Cerebellar nuclear complex (tissue), 1 donor: ENCODE results near the gene THYN1.

Source experiments
- DNase-seq, 2 experiments: peaks; one replicate each; lab custom pipeline; 2025; lab: John Stamatoyannopoulos, UW

Gene THYN1

GRCh38 chr11:134248910-134249480, 4.2 kb downstream of the THYN1 start:
- DNase-seq, result no peak

DNA sequence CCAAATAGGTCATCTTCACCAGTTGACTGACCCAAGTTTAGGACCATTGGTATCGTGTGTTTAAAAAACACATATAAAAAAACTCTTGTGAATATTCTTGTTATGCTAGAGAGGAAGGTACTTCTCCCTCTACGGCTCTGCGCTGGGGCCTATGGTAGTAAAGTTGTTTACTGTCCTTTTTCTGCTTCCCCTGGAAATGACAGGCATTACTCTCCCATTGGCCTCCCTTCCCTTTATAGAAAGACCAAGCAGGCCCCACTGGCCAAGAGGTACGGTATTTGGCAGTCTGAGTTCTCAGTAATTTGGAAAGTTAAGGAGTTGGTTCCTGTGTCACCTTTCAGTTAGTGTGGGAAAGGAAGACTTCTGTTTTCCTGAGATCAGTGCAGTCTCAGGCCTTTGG, 6.5 kb downstream of the THYN1 start:
- DNase-seq, result no peak

DNA sequence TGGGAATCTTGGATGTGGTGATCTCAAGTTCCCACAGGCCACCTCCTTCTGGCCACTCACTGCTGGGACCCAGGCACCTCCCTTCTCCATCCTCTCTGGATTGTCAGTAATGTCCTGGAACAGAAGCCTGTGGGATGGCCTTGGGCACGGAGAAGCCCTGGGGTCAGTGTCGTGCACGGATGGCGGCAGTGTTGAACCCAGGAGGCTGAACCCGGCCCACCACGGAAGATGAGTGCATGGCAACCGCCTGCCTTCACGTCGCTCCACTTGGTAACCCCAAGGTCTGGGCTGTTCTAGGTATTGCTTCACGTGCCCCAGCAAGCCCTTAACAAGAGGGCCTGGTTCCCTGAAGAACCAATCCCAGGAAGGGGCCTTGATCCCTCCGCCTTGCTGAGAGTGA, 7.1 kb downstream of the THYN1 start:
- DNase-seq, result no peak

- DNase-seq, result no peak
Observed at GRCh38 chr11:134245434-134245833, 7.7 kb downstream of the THYN1 start.

DNA sequence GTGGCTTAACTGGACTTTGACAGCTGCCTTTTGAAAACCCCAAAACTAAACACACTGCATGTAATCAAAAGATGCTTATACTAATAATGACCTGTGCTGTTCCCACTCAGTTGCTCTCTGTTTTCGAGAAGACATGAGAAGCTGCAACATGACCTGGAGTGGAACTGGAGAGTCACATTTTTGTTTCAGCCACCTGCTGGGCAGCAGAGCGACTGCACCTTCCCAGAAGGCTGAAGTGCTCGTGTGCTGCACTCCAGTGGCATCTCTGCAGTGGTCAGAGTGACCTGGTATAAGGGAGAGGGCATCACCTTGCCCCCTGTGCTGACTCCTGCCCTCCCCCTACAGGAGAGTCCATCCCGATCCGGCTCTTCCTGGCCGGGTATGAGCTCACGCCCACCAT, 8.6 kb downstream of the THYN1 start:
- DNase-seq, result no peak

GRCh38 chr11:134243913-134244312, 9.2 kb downstream of the THYN1 start:
- DNase-seq, result no peak

DNA sequence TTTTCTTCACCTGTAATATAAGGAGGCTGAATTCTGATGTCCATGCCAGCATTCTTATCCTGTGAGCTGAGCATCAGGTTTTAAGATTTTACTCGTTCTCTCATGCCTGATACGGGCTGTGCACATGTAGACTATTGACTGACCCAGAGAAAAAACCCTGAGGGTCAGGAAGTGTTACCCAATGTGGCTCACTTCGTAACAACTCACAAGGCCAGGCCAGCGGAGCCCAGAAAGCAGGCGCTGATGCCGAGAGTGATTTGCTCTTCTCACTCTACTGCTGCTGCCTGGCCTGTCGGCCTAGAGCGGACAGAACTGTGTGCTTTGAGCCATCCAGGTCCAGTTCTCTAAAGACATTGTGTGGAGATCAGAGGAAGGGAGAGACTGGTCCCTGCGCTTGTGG, 10.8 kb downstream of the THYN1 start:
- DNase-seq, result no peak

DNA sequence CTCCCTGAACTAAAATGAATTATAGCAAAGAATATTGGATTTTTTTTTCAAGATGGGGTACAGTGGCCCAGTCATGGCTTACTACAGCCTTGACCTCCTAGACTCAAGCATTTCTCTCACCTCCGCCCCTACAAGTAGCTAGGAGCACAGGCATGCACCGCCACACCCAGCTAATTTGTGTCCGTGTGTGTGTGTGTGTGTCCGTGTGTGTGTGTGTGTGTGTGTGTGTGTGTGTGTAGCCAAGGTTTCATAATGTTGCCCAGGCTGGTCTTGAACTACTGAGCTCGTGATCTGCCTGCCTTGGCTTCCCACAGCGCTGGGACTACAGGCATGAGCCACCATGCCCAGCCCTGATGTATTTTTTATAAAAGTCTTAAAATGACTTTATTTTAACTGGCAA, 12.6 kb downstream of the THYN1 start:
- DNase-seq, result no peak

GRCh38 chr11:134238956-134239355, 14.2 kb downstream of the THYN1 start:
- no peak for DNase-seq

- no peak for DNase-seq
Observed at GRCh38 chr11:134237557-134237922, 15.6 kb downstream of the THYN1 start.

GRCh38 chr11:134236834-134237556, 16.2 kb downstream of the THYN1 start:
- no peak for DNase-seq

DNA sequence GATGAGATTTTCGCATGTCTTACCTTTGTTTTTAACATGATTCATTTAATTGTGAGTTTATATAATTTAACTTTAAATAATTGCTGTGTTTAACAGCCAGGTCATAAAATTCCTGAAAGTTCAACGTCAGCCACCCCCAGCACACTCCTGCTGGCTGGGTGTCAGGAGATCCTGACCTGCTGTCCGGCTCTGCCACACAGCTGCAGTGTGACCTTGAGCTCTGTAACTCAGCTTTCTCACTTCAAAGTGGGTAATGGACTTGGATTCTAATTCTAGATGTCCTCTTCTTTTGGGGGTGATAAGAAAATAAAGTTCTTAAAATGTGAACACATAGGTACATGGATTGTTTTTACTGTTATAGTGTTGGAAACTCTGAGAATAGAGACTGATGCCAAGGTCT, 17.8 kb downstream of the THYN1 start:
- DNase-seq, result no peak

DNA sequence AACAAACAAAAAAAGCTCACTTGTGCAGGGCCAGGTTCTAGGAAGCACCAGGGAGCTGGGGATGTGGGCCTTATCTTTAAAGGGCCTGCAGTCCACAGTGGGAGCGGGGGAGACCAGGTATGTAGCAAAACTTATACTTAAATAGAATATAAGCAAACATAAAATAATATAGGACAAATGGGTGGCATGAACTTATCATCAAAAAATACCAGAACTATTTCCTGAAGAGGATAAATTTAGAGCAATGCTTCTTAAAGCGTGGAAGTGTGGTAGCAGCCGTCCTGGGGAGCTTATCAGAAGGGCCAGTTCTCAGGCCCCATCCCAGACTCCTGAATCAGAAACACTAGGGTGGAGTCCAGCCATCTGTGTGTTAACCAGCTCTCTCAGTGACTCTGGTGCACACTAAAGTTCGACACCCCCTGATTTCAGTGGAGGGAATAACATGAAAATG, 19.4 kb downstream of the THYN1 start:
- DNase-seq, result no peak

DNA sequence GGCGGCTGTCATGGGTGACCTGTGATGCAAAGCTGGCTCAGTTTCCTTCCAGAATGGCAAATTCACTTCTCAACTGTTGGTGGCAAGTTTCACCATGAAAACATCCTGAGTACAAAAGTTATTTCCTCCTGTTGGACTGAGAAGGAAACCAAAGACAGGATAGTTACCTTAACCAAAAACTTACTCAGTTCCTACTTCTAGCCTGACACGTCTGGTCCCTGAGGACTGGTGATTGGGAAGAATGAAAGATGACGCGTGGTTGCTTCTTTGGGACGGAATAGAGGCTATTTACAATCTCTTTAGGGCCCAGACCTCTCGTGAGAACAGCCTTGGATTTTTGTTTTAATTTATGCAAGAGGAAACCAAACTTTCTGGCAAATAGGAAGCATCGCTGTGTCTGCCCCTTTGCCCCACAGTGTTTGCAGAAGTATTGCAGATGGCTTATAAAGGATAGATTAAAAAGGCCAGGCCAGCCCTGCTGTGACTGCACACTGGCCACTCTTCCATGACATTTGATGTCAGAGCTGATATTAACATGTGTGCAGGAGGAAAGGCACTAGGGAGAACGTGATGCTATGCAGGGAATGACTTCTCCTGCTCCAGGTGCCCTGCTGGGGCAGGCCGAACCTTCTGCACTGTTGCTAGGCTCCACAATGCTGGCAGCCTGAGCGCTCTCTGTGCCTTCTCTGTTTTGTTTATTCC, 21.0 kb downstream of the THYN1 start:
- DNase-seq, result no peak

DNA sequence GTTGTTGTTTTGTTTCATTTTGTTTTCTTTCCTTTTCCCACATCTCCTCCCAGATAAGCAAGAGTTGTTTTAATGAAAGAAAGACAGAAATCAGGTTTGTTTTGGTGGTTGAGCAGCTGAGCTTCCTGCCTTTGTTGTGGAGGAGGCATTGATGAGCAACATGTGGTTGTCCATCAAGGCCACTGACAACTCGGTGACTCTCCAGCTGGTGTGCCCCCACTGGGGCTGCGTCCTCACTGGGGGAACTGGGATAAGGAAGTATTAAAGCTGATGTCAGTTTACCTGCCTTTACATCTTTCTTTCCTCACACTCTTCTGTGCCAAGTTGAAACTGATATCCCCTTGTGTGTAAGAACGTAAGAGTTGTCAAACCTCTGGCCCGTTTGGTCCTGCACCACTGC, 22.8 kb downstream of the THYN1 start:
- DNase-seq, result no peak

- DNase-seq, result no peak
Observed at GRCh38 chr11:134229126-134229790, 23.9 kb downstream of the THYN1 start.

- DNase-seq, result no peak
Observed at GRCh38 chr11:134228625-134229024, 24.5 kb downstream of the THYN1 start.

GRCh38 chr11:134226806-134227325, 26.3 kb downstream of the THYN1 start:
- no peak for DNase-seq

DNA sequence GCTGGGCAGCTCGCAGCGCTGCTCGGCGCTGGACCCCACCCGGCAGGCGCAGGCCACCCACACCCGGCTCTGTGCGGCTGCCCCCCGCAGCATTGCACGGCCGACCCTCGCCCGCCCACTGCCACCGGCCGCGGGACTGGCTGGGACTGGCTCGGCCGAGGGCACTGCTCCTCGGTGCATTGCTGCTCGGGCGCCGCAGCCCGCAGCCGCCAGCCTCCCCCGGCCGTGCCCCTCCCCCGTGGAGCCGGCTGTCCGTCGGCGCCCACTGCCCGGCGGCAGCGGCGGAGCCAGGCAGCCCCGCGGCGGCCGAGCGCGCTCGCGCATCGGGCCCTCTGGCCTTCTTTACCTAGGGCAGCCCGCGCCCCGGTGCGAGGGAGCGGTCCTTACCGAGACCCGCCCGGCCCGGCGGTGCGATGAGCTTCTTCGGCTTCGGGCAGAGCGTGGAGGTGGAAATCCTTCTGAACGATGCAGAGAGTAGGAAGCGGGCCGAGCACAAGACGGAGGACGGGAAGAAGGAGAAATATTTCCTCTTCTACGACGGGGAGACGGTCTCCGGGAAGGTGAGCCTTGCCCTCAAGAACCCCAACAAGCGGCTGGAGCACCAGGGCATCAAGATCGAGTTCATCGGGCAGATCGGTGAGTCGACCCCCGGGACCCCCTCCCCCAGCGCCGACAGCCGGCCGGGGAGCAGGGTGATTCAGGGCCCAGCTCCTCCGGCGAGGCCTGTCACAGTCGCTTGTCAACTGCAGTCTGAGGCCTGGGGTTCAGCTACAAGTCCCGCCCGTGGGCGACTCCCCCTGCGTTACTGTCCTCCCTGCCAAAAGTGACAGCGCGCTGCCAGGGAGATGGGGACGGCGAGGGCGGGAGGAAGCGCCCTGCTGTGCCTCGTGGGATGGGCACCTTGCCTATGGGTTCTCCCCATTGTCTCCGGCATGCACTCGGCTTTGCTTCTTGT, 28.2 kb downstream of the THYN1 start:
- DNase-seq, result no peak

GRCh38 chr11:134223836-134224709, 29.1 kb downstream of the THYN1 start, which contains the start of the genes NCAPD3 and VPS26B:
Gene NCAPD3, minus strand, starts transcription at chr11:134223967. Its CDS starts 41 bp downstream, at chr11:134223926.
Gene VPS26B, plus strand, starts transcription at chr11:134224671. Its CDS starts 452 bp downstream, at chr11:134225123.
- DNase-seq, result peak; percentile 35 to 89
